HUDEP-2 (cell line): ENCODE results near the gene NR4A1.

Experiments
- DNase-seq, 76 experiments: peaks; one replicate each; lab custom pipeline; 2025; ENCODE audit not compliant: unreplicated experiment in 76 of 76; lab: John Stamatoyannopoulos, UW

Gene NR4A1

GRCh38 chr12:52015532-52016041 lies 35.7 kb upstream of the NR4A1 start:
- no peak for DNase-seq

GRCh38 chr12:52018433-52019112 lies 32.7 kb upstream of the NR4A1 start:
- DNase-seq: no peak

- no peak for DNase-seq
Measured at GRCh38 chr12:52019113-52019770, 32.0 kb upstream of the NR4A1 start.

GRCh38 chr12:52020539-52021336 lies 30.5 kb upstream of the NR4A1 start:
- DNase-seq: peak in 52 of 76 experiments; percentile 7 to 69 (median 35)

DNA sequence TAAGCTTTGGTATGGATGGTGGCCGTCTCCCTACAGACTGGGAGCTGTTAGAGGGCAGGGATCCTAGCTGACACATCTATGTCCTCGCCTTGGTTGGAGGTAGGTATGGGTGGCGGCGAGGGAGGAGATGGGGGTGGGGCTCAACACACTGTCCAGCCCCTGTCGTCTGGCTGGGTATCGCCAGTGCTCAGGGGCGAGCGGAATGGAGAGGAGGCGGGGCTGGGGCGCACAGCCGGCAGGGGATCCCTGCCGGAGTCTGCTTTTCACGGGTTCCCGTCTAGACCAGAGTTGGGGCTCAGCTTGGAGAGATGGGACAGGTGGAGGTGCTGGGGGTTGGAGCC lies 28.4 kb upstream of the NR4A1 start:
- peak in 30 of 76 experiments; percentile 14 to 66 (median 40) for DNase-seq

- DNase-seq: peak in 72 of 76 experiments; percentile 33 to 92 (median 81)
Measured at GRCh38 chr12:52023182-52023975, 27.9 kb upstream of the NR4A1 start.

- peak in 7 of 76 experiments; percentile 31 to 69 (median 54) for DNase-seq
Measured at GRCh38 chr12:52023976-52024688, 27.1 kb upstream of the NR4A1 start.

DNA sequence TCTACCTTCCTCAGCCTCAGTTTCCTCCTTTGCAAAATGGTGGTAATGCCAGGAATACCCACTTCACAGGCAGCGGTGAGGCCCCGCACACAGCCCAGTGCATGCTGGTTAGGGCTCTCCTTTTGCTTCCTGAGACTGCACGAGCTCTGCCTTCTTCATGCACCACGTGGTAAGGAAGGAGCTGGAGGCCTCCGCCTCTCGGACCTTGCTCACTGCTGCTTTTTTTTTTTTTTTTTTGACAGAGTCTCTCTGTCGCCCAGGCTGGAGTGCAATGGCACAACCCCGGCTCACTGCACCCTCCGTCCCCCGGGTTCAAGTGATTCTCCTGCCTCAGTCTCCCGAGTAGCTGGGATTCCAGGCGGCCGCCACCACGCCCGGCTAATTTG lies 26.4 kb upstream of the NR4A1 start:
- DNase-seq: peak in 73 of 76 experiments; percentile 21 to 87 (median 73)

DNA sequence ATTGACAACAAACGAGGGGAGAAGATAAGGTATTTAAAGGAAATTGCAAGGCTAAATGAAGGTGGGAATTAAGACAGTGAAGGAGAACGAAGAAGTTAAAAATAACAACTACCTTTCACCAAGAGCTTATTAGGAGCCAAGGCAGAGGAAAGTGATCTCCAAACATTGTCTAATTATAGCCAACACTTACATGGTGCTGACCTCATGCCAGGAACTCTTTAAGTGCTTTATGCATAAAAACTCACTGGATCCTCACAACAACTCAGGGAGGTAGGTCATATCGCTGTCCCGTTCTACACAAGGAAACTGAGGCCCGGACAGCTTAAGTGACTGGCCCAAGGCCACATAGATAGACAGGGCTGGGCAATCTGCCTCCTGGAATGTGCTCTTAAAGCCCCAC lies 25.0 kb upstream of the NR4A1 start:
- DNase-seq: no peak

DNA sequence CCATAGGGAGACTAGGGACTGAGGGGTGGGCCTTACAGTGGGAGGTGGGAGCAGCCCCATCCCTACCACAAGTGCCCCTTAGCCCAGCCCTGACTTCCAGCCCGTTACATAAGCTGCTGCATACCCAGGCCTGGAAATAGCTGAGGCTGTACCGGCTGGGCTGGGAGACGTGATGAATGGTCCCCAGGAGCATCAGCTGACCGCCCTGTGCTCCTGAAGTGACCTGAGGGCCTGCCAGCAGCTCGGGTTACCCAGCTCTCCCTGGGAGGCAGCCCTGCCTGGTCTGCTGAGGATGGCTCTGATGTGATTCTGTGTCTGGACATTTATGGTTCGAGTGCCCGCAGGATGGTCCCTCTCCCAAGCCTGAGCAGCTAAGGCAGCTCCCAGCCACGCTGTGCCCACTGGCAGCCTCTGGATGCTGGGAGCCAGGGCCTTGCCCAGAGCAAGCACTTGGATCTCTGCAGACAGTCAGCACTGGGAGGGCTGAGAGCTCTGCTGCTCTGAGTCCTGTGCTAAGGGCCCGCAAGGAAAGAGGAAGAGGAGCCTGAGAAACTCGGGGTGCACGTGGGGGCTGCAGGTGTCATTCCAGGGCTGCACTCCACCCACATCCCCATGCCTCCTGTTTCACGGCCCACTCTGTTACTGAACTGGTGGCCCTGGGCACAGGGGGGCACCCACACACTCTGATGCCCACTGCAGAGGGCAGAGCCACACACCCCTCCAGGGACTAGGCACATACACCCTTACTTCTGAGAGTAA lies 24.0 kb upstream of the NR4A1 start:
- no peak for DNase-seq

GRCh38 chr12:52029685-52030084 lies 21.6 kb upstream of the NR4A1 start:
- peak in 3 of 76 experiments; percentile 19 to 32 (median 22) for DNase-seq

DNA sequence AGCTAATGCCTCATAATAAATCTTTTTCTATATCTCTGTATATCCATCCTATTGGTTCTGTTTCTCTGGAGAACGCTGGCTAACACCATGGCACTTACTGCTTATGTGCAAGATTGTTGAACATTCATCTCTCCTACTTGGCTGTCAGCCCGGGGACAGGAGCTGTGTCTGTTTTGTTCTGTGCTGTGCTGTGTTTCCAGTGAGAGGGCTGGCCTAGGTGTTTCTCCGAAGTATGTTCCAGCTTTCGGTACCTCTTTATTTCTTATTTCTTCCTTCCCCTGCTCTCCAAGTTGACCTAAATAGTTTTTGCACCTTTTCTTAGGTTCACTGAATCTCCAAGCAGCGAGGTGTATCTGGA lies 18.8 kb upstream of the NR4A1 start:
- peak in 3 of 76 experiments; percentile 14 to 24 (median 16) for DNase-seq

GRCh38 chr12:52032804-52033445 lies 18.3 kb upstream of the NR4A1 start:
- peak in 73 of 76 experiments; percentile 46 to 93 (median 84) for DNase-seq

- no peak for DNase-seq
Measured at GRCh38 chr12:52033446-52034140, 17.6 kb upstream of the NR4A1 start.

GRCh38 chr12:52035190-52035589 lies 16.1 kb upstream of the NR4A1 start:
- no peak for DNase-seq

DNA sequence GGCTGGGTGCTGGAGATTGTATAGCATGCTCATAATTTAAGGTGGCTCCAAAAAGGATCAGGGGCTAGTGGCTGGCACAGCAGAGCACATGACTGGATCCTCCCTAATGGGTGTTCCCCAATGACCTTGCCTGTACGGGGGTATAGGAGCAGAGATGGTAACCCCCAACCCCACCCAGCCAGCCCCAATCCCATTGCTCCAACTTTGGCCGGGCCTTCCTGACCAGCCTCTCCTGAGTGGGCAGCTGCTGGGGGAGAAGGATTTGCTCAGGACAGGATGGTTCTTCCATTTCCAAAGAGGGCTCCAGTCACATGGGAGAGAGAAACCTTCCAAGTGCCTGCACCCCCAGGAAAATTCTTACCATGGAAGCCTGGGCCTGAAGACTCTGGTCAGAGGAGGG lies 15.3 kb upstream of the NR4A1 start:
- no peak for DNase-seq

DNA sequence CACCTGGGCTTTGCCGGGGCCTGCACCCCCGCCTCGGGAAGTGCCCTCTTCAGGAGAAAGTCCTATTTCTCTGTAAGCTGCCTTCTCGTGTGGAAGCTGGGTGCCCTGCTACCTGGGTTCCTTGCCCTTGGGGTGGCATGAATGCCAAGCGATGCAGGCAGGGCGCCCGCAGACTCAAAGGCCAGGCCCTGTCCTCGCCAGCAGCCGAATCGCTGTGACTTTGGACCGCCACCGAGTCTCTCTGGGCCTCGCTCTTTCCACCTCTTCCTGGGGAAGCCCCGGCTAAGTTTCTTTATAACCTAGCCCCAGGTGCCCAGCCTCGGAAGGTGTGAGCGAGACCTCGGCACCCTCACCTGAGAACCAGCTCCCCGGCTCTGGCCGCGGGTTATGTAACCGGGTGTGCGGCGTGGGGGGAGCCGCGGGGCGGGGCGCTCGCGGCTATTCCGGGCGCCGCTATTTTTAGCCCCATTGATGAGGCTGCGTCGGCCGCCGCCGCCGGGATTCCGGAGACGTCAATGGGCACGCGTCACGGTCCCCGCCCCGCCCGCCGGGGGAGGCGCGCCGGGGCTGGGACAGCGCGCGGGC lies 14.6 kb upstream of the NR4A1 start:
- peak in 43 of 76 experiments; percentile 3 to 63 (median 30) for DNase-seq
